IPS-20b (cell line): Measurements from ENCODE around the gene TMPRSS6.

Experiments
- H3K27ac ChIP-seq: one replicate; pipeline ENCODE4 v1.5.1; 2013; ENCODE audit warnings: low read length
- H3K27me3 ChIP-seq: 2 replicates; pipeline ENCODE4 v1.6.1; 2013; ENCODE audit warnings: mild to moderate bottlenecking, low read length, inconsistent platforms; ENCODE audit not compliant: insufficient read depth
- H3K36me3 ChIP-seq: 2 replicates; pipeline ENCODE4 v1.6.1; 2013; ENCODE audit warnings: low read depth, mild to moderate bottlenecking, inconsistent platforms, low read length, moderate library complexity; ENCODE audit not compliant: insufficient read depth
- H3K4me1 ChIP-seq: 2 replicates; pipeline ENCODE4 v1.6.1; 2013; ENCODE audit warnings: mild to moderate bottlenecking, control low read depth, inconsistent platforms, low read length, moderate library complexity; ENCODE audit not compliant: insufficient read depth
- H3K4me3 ChIP-seq: 2 replicates; pipeline ENCODE4 v1.5.1; 2013; ENCODE audit warnings: mild to moderate bottlenecking, low read length, inconsistent platforms
- H3K9ac ChIP-seq: 2 replicates; pipeline ENCODE4 v1.6.1; 2013; ENCODE audit warnings: low read depth, mild to moderate bottlenecking, inconsistent platforms, low read length, moderate library complexity
- H3K9me3 ChIP-seq: 2 replicates; pipeline ENCODE4 v1.6.1; 2013; ENCODE audit warnings: mild to moderate bottlenecking, low read depth, low read length, inconsistent platforms; ENCODE audit not compliant: insufficient read depth

TMPRSS6 gene

GRCh38 chr22:37123649-37124048 lies 14.1 kb upstream of the TMPRSS6 start:
- Histone ChIP-seq H3K4me1 (peaks cover 6% of the 10 kb centered on the region; the same call in 1 of the 2 replicates), H3K36me3 (no peaks in the 10 kb centered on the region), H3K27me3 (no peaks in the 10 kb centered on the region), H3K4me3 (no peak overlapping the region), H3K9me3 (no peaks in the 10 kb centered on the region), H3K27ac (no peak overlapping the region), H3K9ac (no peak overlapping the region)

DNA sequence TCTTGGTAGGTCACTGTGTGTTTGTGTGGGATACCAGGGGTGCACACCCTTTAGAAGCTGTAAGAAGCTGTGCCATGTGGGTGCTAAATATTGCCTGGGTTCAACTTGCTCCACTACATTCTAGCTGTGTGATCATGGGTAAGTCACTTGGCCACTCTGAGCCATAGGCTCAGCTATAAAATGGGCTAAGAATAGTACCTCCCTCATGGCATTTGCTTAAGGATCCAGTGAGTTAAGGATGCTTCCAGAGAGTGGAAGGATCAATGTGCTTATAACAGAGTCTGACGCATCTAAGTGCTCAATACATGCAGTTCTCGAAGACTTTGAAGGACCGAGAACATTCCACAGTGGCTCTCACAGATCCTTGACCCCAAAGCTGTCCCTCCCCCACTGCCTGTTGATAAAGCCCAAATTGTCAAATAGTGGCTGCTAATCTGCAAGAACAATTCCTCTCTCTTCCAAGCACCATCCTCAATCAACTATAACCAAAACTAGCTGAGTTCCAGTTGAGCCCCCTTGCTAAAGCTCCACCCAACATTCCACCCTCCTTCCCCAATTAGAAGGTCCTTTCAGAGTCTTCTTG lies 13.2 kb upstream of the TMPRSS6 start:
- Histone ChIP-seq H3K9ac (no peak overlapping the region), H3K27me3 (no peaks in the 10 kb centered on the region), H3K36me3 (no peaks in the 10 kb centered on the region), H3K4me3 (no peak overlapping the region), H3K9me3 (no peaks in the 10 kb centered on the region), H3K27ac (no peak overlapping the region), H3K4me1 (peaks cover 6% of the 10 kb centered on the region; the same call in 1 of the 2 replicates)

- H3K36me3 ChIP-seq = no peaks in the 10 kb centered on the region
- peaks cover 6% of the 10 kb centered on the region; the same call in 1 of the 2 replicates for H3K4me1 ChIP-seq
- H3K27me3 ChIP-seq = no peaks in the 10 kb centered on the region
- no peak overlapping the region for H3K9ac ChIP-seq
- no peak overlapping the region for H3K27ac ChIP-seq
- no peak overlapping the region for H3K4me3 ChIP-seq
- H3K9me3 ChIP-seq = no peaks in the 10 kb centered on the region
Measured at GRCh38 chr22:37121887-37122591, 12.5 kb upstream of the TMPRSS6 start.

DNA sequence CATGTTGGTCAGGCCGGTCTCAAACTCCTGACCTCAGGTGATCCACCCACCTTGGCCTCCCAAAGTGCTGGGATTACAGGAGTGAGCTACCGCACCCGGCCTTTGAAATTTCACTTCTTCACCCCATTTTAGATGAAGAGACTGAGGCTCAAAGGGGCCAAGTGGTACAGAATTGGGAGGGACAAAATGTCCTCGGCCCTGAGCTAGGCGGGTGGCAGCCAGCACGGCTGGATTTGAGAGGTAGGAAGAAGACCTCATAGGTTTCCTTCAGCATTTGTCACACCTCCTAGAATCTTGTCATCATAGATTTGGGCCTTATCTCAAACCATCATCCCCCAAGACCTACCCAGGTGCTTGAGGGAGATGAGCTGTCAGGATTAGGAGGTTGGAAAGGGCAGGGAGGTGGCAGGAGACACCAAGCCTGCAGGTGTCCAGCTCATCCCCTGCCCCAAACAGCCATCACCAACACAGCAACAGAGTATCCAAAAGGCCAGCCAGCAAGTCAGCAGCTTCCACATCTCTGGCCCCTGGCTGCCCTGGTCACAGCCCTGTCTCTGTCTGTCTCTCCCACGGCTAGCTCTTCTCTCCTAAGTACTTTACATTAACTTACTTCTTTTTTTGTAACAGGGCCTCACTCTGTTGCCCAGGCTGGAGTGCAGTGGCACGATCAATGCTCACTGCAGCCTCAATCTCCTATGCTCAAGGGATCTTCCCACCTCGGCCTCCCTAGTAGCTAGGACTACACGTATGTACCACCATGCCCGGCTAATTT lies 11.2 kb upstream of the TMPRSS6 start:
- H3K36me3 ChIP-seq = no peaks in the 10 kb centered on the region
- no peak overlapping the region for H3K4me3 ChIP-seq
- peaks cover 6% of the 10 kb centered on the region; the same call in 1 of the 2 replicates for H3K4me1 ChIP-seq
- no peaks in the 10 kb centered on the region for H3K9me3 ChIP-seq
- H3K27me3 ChIP-seq = no peaks in the 10 kb centered on the region
- H3K27ac ChIP-seq = no peak overlapping the region
- no peak overlapping the region for H3K9ac ChIP-seq

- H3K9me3 ChIP-seq = no peaks in the 10 kb centered on the region
- H3K27me3 ChIP-seq = no peaks in the 10 kb centered on the region
- no peak overlapping the region for H3K9ac ChIP-seq
- no peaks in the 10 kb centered on the region for H3K36me3 ChIP-seq
- no peak overlapping the region for H3K27ac ChIP-seq
- H3K4me1 ChIP-seq = peaks cover 6% of the 10 kb centered on the region; the same call in 1 of the 2 replicates
- no peak overlapping the region for H3K4me3 ChIP-seq
Measured at GRCh38 chr22:37119872-37120271, 10.4 kb upstream of the TMPRSS6 start.

DNA sequence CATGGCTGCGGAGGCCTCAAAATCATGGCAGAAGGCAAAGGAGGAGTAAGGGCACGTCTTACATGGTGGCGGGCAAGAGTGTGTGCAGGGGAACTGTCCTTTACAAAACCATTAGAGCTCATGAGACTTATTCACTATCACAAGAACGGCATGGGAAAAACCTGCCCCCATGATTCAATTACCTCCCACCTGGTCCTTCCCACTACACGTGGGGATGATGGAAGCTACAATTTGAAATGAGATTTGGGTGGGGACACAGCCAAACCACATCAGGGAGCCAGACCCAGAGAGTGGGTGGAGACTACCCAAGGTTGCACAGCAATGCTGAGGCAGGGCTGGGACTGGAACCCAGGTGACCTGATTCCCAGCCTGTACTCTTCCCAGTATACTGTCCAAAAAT lies 8.6 kb upstream of the TMPRSS6 start:
- Histone ChIP-seq H3K27ac (no peak overlapping the region), H3K4me1 (peaks cover 9% of the 10 kb centered on the region; the same call in 1 of the 2 replicates), H3K9me3 (no peaks in the 10 kb centered on the region), H3K27me3 (no peaks in the 10 kb centered on the region; the same call in 1 of the 2 replicates), H3K9ac (no peak overlapping the region), H3K4me3 (no peak overlapping the region), H3K36me3 (no peaks in the 10 kb centered on the region)

DNA sequence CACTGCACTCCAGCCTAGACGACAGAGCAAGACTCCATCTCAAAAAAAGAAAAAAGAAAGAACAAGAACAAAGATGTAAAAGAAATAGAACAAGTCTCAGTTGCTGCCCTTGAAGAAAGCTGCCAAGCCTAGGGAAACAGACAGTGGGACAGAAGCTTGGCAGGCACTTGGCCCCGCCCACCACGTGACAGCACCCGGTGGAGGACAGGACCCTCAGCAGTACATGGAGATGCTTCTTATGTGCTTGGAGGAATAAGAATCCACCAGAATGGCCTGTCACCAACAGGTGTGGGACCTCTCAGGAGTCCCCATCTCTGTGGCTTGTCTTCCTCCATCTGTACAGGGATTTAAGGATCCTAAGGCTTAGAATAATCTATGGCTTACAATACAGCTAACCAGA lies 7.6 kb upstream of the TMPRSS6 start:
- Histone ChIP-seq H3K9me3 (no peaks in the 10 kb centered on the region), H3K27me3 (no peaks in the 10 kb centered on the region; the same call in 1 of the 2 replicates), H3K9ac (no peak overlapping the region)

DNA sequence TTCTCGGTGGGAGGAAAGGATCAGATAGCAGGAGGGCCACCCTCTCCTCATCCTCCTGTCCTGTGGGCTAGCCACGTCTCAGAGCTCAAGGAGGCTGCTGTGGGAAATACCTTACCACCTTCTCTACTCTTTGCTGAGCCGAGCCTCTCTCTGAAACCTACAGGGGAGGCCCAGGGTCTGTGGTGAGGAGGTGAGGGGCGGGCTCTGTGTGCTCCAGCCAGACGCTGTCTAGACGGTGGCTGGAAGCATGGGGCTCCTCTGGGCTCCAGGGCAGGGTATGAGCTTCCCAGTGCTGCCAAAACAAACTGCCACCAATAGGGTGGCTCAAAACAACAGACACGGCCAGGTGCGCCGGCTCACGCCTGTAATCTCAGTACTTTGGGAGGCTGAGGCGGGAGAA lies 5.5 kb upstream of the TMPRSS6 start:
- no peaks in the 10 kb centered on the region for H3K36me3 ChIP-seq
- H3K9ac ChIP-seq = no peak overlapping the region
- no peak overlapping the region for H3K27ac ChIP-seq
- no peak overlapping the region for H3K4me3 ChIP-seq
- H3K4me1 ChIP-seq = peaks cover 6% of the 10 kb centered on the region; the same call in 1 of the 2 replicates
- H3K27me3 ChIP-seq = no peaks in the 10 kb centered on the region; the same call in 1 of the 2 replicates
- H3K9me3 ChIP-seq = no peaks in the 10 kb centered on the region

More for the DNA sequence above, 7.6 kb upstream of the TMPRSS6 start:
- no peaks in the 10 kb centered on the region for H3K36me3 ChIP-seq
- peaks cover 9% of the 10 kb centered on the region; the same call in 1 of the 2 replicates for H3K4me1 ChIP-seq
- H3K27ac ChIP-seq = no peak overlapping the region
- no peak overlapping the region for H3K4me3 ChIP-seq

- H3K4me3 ChIP-seq = no peak overlapping the region
- peaks cover 4% of the 10 kb centered on the region; the same call in 1 of the 2 replicates for H3K4me1 ChIP-seq
- H3K27me3 ChIP-seq = no peaks in the 10 kb centered on the region; the same call in 1 of the 2 replicates
- H3K27ac ChIP-seq = no peak overlapping the region
- H3K36me3 ChIP-seq = no peaks in the 10 kb centered on the region
- H3K9ac ChIP-seq = no peak overlapping the region
- H3K9me3 ChIP-seq = no peaks in the 10 kb centered on the region
Measured at GRCh38 chr22:37113757-37114156, 4.2 kb upstream of the TMPRSS6 start.

GRCh38 chr22:37112084-37112728 lies 2.7 kb upstream of the TMPRSS6 start:
- Histone ChIP-seq H3K27me3 (no peaks in the 10 kb centered on the region; the same call in 1 of the 2 replicates), H3K9me3 (no peaks in the 10 kb centered on the region), H3K9ac (no peak overlapping the region), H3K4me3 (no peak overlapping the region), H3K4me1 (0 out of 2 replicates have a peak, but pooled peaks cover 3% of the 10 kb centered on the region), H3K27ac (no peak overlapping the region), H3K36me3 (no peaks in the 10 kb centered on the region)

DNA sequence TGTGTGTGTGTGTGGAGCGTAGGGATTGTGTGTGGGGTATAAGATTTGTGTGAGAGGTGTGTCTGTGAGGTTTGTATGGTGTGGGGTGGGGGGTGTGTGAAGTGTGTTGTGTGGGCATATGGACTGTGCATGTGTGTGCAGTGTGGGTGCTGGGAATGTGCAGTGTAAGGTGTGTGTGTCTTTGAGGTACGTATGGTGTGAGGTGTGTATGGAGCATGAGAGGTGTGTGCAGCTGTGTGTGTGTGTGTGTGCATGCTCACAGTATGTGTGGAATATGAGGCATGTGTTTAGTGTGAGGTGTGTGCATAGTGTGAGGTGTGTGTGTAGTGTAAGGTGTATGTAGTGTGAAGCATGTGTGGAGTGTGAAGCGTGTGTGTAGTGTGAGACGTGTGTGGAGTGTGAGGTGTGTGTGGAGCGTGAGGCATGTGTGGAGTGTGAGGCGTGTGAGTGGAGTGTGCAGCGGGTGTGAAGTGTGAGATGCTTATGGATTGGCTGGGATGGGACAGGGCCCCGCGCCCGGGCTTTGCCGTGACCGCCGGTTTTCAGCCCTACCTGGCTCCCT lies 1.7 kb upstream of the TMPRSS6 start:
- Histone ChIP-seq H3K27me3 (no peaks in the 10 kb centered on the region; the same call in 1 of the 2 replicates), H3K9me3 (no peaks in the 10 kb centered on the region), H3K4me3 (no peak overlapping the region), H3K36me3 (no peaks in the 10 kb centered on the region), H3K27ac (no peak overlapping the region), H3K4me1 (0 out of 2 replicates have a peak, but pooled peaks cover 3% of the 10 kb centered on the region), H3K9ac (no peak overlapping the region)
